Activated CD8-positive, alpha-beta T cell treated with anti-CD3 and anti-CD28 coated beads, Interleukin-2, amount 10 ng/mL, durations not matched to agents 7 days and 5 days (primary cell): ENCODE results near the gene MICAL2. TPM values are rescaled to one million over a fixed set of nuclear protein-coding genes. Genes with fewer than 3 reads are reported as not detected.

ENCODE experiments used
- ATAC-seq: fragments of 150-1000 bp; cut with Tn5 transposase; one replicate; pipeline ENCODE4 v1.10.0; 2021; ENCODE audit warnings: moderate library complexity
- CTCF ChIA-PET: fragments of 350-600 bp; sonication (Branson Sonifier 250); formaldehyde crosslinking; loops from one replicate; lab custom pipeline; 2021; ENCODE audit warnings: antibody characterized with exemption; lab: Charles Lee
- POLR2A ChIA-PET: fragments of 350-600 bp; sonication (Branson Sonifier 250); formaldehyde crosslinking; loops from one replicate; lab custom pipeline; 2021; ENCODE audit warnings: antibody characterized with exemption; lab: Charles Lee
- DNase-seq: peaks from one replicate; pipeline ENCODE4 v3.0.0-alpha.2; 2020
- H3K27ac Mint-ChIP-seq: one replicate; pipeline ENCODE4 v1.8.0; 2021; ENCODE audit warnings: mild to moderate bottlenecking, mixed read lengths
- H3K27me3 Mint-ChIP-seq: one replicate; pipeline ENCODE4 v1.8.0; 2021; ENCODE audit warnings: low read depth, mixed read lengths
- H3K36me3 Mint-ChIP-seq: one replicate; pipeline ENCODE4 v1.8.0; 2021; ENCODE audit warnings: low read depth, mixed read lengths
- H3K4me1 Mint-ChIP-seq: one replicate; pipeline ENCODE4 v1.8.0; 2021; ENCODE audit warnings: low read depth, mixed read lengths
- H3K4me3 Mint-ChIP-seq: one replicate; pipeline ENCODE4 v1.8.0; 2021; ENCODE audit warnings: mild to moderate bottlenecking, mixed read lengths
- H3K9me3 Mint-ChIP-seq: one replicate; pipeline ENCODE4 v1.8.0; 2022; ENCODE audit warnings: mixed read lengths; ENCODE audit not compliant: insufficient read depth
- total RNA-seq, 2 experiments: library from RNA; stranded (reverse); gene quantifications; one replicate each; pipeline ENCODE4 v1.2.3, GENCODE V29; 2021

Gene MICAL2
- total RNA-seq, 2 experiments from 2014 or later, result 34.9 to 37.5 TPM

GRCh38 chr11:12269446-12270214, 159.2 kb downstream of the MICAL2 start:
- Mint-ChIP-seq H3K27me3 (no peaks in the 10 kb centered on the region), H3K9me3 (no peaks in the 10 kb centered on the region), H3K4me3 (no peak overlapping the region), H3K4me1 (no peaks in the 10 kb centered on the region), H3K27ac (no peak overlapping the region), H3K36me3 (no peaks in the 10 kb centered on the region)
- ChIA-PET POLR2A (no interaction called here), CTCF (interaction anchor here (0.7 to 4.9 kb wide), 3 partner anchors 11 to 225 kb away, joined by 4 to 19 read pairs (median 5); no protein-coding TSS in a partner anchor)
- ATAC-seq, result no peak
- DNase-seq, result no peak

- H3K27ac Mint-ChIP-seq, result no peak overlapping the region
- no peaks in the 10 kb centered on the region for H3K4me1 Mint-ChIP-seq
- ChIA-PET POLR2A (no interaction called here), CTCF (interaction anchor here (1.3 to 4.9 kb wide), 2 partner anchors 11 to 34 kb away, joined by 5 to 19 read pairs; no protein-coding TSS in a partner anchor)
- H3K9me3 Mint-ChIP-seq, result no peaks in the 10 kb centered on the region
- H3K36me3 Mint-ChIP-seq, result no peaks in the 10 kb centered on the region
- DNase-seq (no peak), ATAC-seq (no peak)
- no peak overlapping the region for H3K4me3 Mint-ChIP-seq
- H3K27me3 Mint-ChIP-seq, result no peaks in the 10 kb centered on the region
Measured at GRCh38 chr11:12270215-12270797, 159.9 kb downstream of the MICAL2 start.

- H3K4me1 Mint-ChIP-seq, result no peaks in the 10 kb centered on the region
- POLR2A ChIA-PET, result no interaction called here
- no peak overlapping the region for H3K27ac Mint-ChIP-seq
- ATAC-seq (no peak), DNase-seq (no peak)
- no peaks in the 10 kb centered on the region for H3K27me3 Mint-ChIP-seq
- no peaks in the 10 kb centered on the region for H3K36me3 Mint-ChIP-seq
- H3K9me3 Mint-ChIP-seq, result no peaks in the 10 kb centered on the region
- CTCF ChIA-PET, result interaction anchor here (1.3 to 4.9 kb wide), 2 partner anchors 10 to 35 kb away, joined by 5 to 19 read pairs; no protein-coding TSS in a partner anchor
- H3K4me3 Mint-ChIP-seq, result no peak overlapping the region
Measured at GRCh38 chr11:12270817-12271216, 160.4 kb downstream of the MICAL2 start.

- Mint-ChIP-seq H3K4me1 (no peaks in the 10 kb centered on the region), H3K9me3 (no peaks in the 10 kb centered on the region), H3K4me3 (no peak overlapping the region), H3K36me3 (no peaks in the 10 kb centered on the region), H3K27me3 (no peaks in the 10 kb centered on the region), H3K27ac (no peak overlapping the region)
- CTCF ChIA-PET, result interaction anchor here (1.3 to 4.9 kb wide), 3 partner anchors 10 to 35 kb away, joined by 5 to 19 read pairs (median 8); no protein-coding TSS in a partner anchor
- ATAC-seq (no peak), DNase-seq (no peak)
- POLR2A ChIA-PET, result no interaction called here
Measured at GRCh38 chr11:12271241-12271640, 160.9 kb downstream of the MICAL2 start.

GRCh38 chr11:12271826-12272366, 161.5 kb downstream of the MICAL2 start:
- no peak for ATAC-seq
- Mint-ChIP-seq H3K36me3 (no peaks in the 10 kb centered on the region), H3K4me3 (no peak overlapping the region), H3K4me1 (no peaks in the 10 kb centered on the region), H3K9me3 (no peaks in the 10 kb centered on the region), H3K27ac (no peak overlapping the region), H3K27me3 (no peaks in the 10 kb centered on the region)
- ChIA-PET CTCF (interaction anchor here (1.0 to 1.4 kb wide), 2 partner anchors 10 to 17 kb away, joined by 3 to 8 read pairs; no protein-coding TSS in a partner anchor), POLR2A (no interaction called here)
- no peak for DNase-seq

- no peaks in the 10 kb centered on the region for H3K4me1 Mint-ChIP-seq
- no peaks in the 10 kb centered on the region for H3K27me3 Mint-ChIP-seq
- ChIA-PET CTCF (interaction anchor here (1.0 kb wide), 2 partner anchors 8 to 16 kb away, joined by 3 read pairs; no protein-coding TSS in a partner anchor), POLR2A (no interaction called here)
- H3K4me3 Mint-ChIP-seq, result no peak overlapping the region
- H3K27ac Mint-ChIP-seq, result no peak overlapping the region
- ATAC-seq, result no peak
- no peaks in the 10 kb centered on the region for H3K36me3 Mint-ChIP-seq
- H3K9me3 Mint-ChIP-seq, result no peaks in the 10 kb centered on the region
- no peak for DNase-seq
Measured at GRCh38 chr11:12272821-12273617, 162.6 kb downstream of the MICAL2 start.

- ATAC-seq (no peak), DNase-seq (no peak)
- Mint-ChIP-seq H3K27ac (no peak overlapping the region), H3K4me3 (no peak overlapping the region), H3K36me3 (no peaks in the 10 kb centered on the region), H3K9me3 (no peaks in the 10 kb centered on the region), H3K27me3 (no peaks in the 10 kb centered on the region), H3K4me1 (no peaks in the 10 kb centered on the region)
- POLR2A ChIA-PET, result no interaction called here
- CTCF ChIA-PET, result interaction anchor here (1.0 to 1.1 kb wide), 2 partner anchors 8 to 226 kb away, joined by 3 read pairs; no protein-coding TSS in a partner anchor
Measured at GRCh38 chr11:12273618-12273995, 163.2 kb downstream of the MICAL2 start.

- no peak overlapping the region for H3K4me3 Mint-ChIP-seq
- ChIA-PET POLR2A (no interaction called here), CTCF (interaction anchor here (1.1 kb wide), 1 partner anchor 226 kb away, joined by 3 read pairs; no protein-coding TSS in a partner anchor)
- ATAC-seq (no peak), DNase-seq (no peak)
- H3K27ac Mint-ChIP-seq, result no peak overlapping the region
- H3K4me1 Mint-ChIP-seq, result no peaks in the 10 kb centered on the region
- H3K9me3 Mint-ChIP-seq, result no peaks in the 10 kb centered on the region
- no peaks in the 10 kb centered on the region for H3K36me3 Mint-ChIP-seq
- no peaks in the 10 kb centered on the region for H3K27me3 Mint-ChIP-seq
Measured at GRCh38 chr11:12274056-12274455, 163.7 kb downstream of the MICAL2 start.

GRCh38 chr11:12274558-12275197, 164.3 kb downstream of the MICAL2 start:
- DNase-seq (no peak), ATAC-seq (no peak)
- Mint-ChIP-seq H3K4me1 (no peaks in the 10 kb centered on the region), H3K27ac (peak overlapping the region; percentile 11), H3K4me3 (no peak overlapping the region), H3K27me3 (no peaks in the 10 kb centered on the region), H3K36me3 (no peaks in the 10 kb centered on the region), H3K9me3 (no peaks in the 10 kb centered on the region)
- POLR2A ChIA-PET, result no interaction called here
- CTCF ChIA-PET, result interaction anchor here (1.1 kb wide), 1 partner anchor 227 kb away, joined by 3 read pairs; no protein-coding TSS in a partner anchor

GRCh38 chr11:12275818-12276217, 165.4 kb downstream of the MICAL2 start:
- CTCF ChIA-PET, result no interaction called here
- H3K4me1 Mint-ChIP-seq, result no peaks in the 10 kb centered on the region
- POLR2A ChIA-PET, result no interaction called here
- ATAC-seq, result no peak
- DNase-seq, result no peak
- H3K27ac Mint-ChIP-seq, result no peak overlapping the region
- H3K27me3 Mint-ChIP-seq, result no peaks in the 10 kb centered on the region
- H3K36me3 Mint-ChIP-seq, result no peaks in the 10 kb centered on the region
- no peaks in the 10 kb centered on the region for H3K9me3 Mint-ChIP-seq
- H3K4me3 Mint-ChIP-seq, result no peak overlapping the region

GRCh38 chr11:12276356-12276755, 166.0 kb downstream of the MICAL2 start:
- Mint-ChIP-seq H3K4me1 (no peaks in the 10 kb centered on the region), H3K27me3 (no peaks in the 10 kb centered on the region), H3K36me3 (no peaks in the 10 kb centered on the region), H3K4me3 (no peak overlapping the region), H3K9me3 (no peaks in the 10 kb centered on the region), H3K27ac (no peak overlapping the region)
- no peak for ATAC-seq
- CTCF ChIA-PET, result interaction anchor here (17.3 kb wide), 1 partner anchor 227 kb away, joined by 401 read pairs; no protein-coding TSS in a partner anchor
- no peak for DNase-seq
- POLR2A ChIA-PET, result no interaction called here
